HUDEP-2 (cell line): ENCODE measurements around the gene HLCS.
A peak's percentile ranks its signal among the peaks of the same experiment; 100 is the strongest.

Experiments used
- DNase-seq, 76 experiments: peaks; one replicate each; lab custom pipeline; 2025; ENCODE audit not compliant: unreplicated experiment in 76 of 76; lab: John Stamatoyannopoulos, UW

HLCS gene

GRCh38 chr21:36890086-36890485, 76.4 kb downstream of the HLCS start:
- no peak for DNase-seq

- no peak for DNase-seq
Measured at GRCh38 chr21:36889401-36889800, 77.1 kb downstream of the HLCS start.

- DNase-seq: peak in 33 of 76 experiments; percentile 10 to 59 (median 29)
Measured at GRCh38 chr21:36888466-36888865, 78.0 kb downstream of the HLCS start.

- no peak for DNase-seq
Measured at GRCh38 chr21:36887963-36888362, 78.5 kb downstream of the HLCS start.

GRCh38 chr21:36883532-36884486, 82.7 kb downstream of the HLCS start:
- no peak for DNase-seq

GRCh38 chr21:36882776-36883175, 83.7 kb downstream of the HLCS start:
- DNase-seq: no peak

GRCh38 chr21:36881228-36881627, 85.2 kb downstream of the HLCS start:
- DNase-seq: no peak

GRCh38 chr21:36879827-36880226, 86.6 kb downstream of the HLCS start:
- no peak for DNase-seq

- no peak for DNase-seq
Measured at GRCh38 chr21:36877741-36878140, 88.7 kb downstream of the HLCS start.

GRCh38 chr21:36874665-36875064, 91.8 kb downstream of the HLCS start:
- no peak for DNase-seq

- DNase-seq: no peak
Measured at GRCh38 chr21:36873513-36873912, 93.0 kb downstream of the HLCS start.

- no peak for DNase-seq
Measured at GRCh38 chr21:36867291-36867905, 99.1 kb downstream of the HLCS start.

GRCh38 chr21:36866419-36866818, 100.0 kb downstream of the HLCS start:
- no peak for DNase-seq

- DNase-seq: peak in 4 of 76 experiments; percentile 12 to 29 (median 17)
Measured at GRCh38 chr21:36864974-36865373, 101.5 kb downstream of the HLCS start.

- no peak for DNase-seq
Measured at GRCh38 chr21:36863260-36863659, 103.2 kb downstream of the HLCS start.

GRCh38 chr21:36861595-36862323, 104.7 kb downstream of the HLCS start:
- no peak for DNase-seq

GRCh38 chr21:36860736-36861594, 105.5 kb downstream of the HLCS start:
- peak in 7 of 76 experiments; percentile 15 to 50 (median 25) for DNase-seq

- peak in 74 of 76 experiments; percentile 56 to 98 (median 90) for DNase-seq
Measured at GRCh38 chr21:36859744-36860501, 106.5 kb downstream of the HLCS start.

GRCh38 chr21:36858320-36858957, 108.0 kb downstream of the HLCS start:
- no peak for DNase-seq
